Measurements from ENCODE around the gene APBB3. TPM values are rescaled to one million over a fixed set of nuclear protein-coding genes. Genes with fewer than 3 reads are reported as not detected.
"Not testable (repeated sequence)": the region's sequence is repeated elsewhere in the genome, so short reads cannot be mapped to it uniquely, and the experiment has no call there.

APBB3 gene
- total RNA-seq, 6 experiments from 2014 or later, result 9.6 to 24.3 (median 14.3) TPM

GRCh38 chr5:140608722-140609121 lies 44.3 kb upstream of the APBB3 start:
- no peak for TF ChIP-seq CTCF (IDR thresholded peaks at IDR 0.05)
- TF ChIP-seq POLR2A (IDR thresholded peaks at IDR 0.05), result no peak
- intact Hi-C loops (cut with DNase I), result no loop called here
- Histone ChIP-seq H3K9me3 (no peaks in the 10 kb centered on the region), H3K36me3 (no peaks in the 10 kb centered on the region), H3K27ac (peak overlapping the region in 1 of 3 donors; percentile 10), H3K4me1 (peaks cover 0 to 14% (median 3%) of the 10 kb centered on the region in 4 donors), H3K27me3 (no peaks in the 10 kb centered on the region), H3K4me3 (no peak overlapping the region)
- ATAC-seq (no peak), DNase-seq (no peak)

GRCh38 chr5:140607031-140607430 lies 42.6 kb upstream of the APBB3 start:
- Histone ChIP-seq H3K27ac (peak overlapping the region; percentile 55 to 82 (median 80)), H3K4me3 (no peak overlapping the region), H3K36me3 (no peaks in the 10 kb centered on the region), H3K4me1 (peaks cover 0 to 28% (median 5%) of the 10 kb centered on the region in 4 donors), H3K9me3 (no peaks in the 10 kb centered on the region), H3K27me3 (no peaks in the 10 kb centered on the region)
- DNase-seq (no peak), ATAC-seq (peak; percentile 65 to 80 (median 71))
- peak in 1 of 4 donors; percentile 13 for TF ChIP-seq CTCF (IDR thresholded peaks at IDR 0.05)
- TF ChIP-seq POLR2A (IDR thresholded peaks at IDR 0.05), result no peak
- intact Hi-C loops (cut with DNase I), result no loop called here
- 13% methylated on average over 2 of the region's 2 CpGs for WGBS (ENCODE audit: insufficient coverage, low coverage, low lambda C conversion rate, missing lambda C conversion rate)

GRCh38 chr5:140605879-140606278 lies 41.5 kb upstream of the APBB3 start:
- H3K4me1 ChIP-seq, result peaks cover 0 to 28% (median 5%) of the 10 kb centered on the region in 4 donors
- no peak for ATAC-seq
- 40% methylated on average over 3 of the region's 3 CpGs for WGBS (ENCODE audit: insufficient coverage, low coverage, low lambda C conversion rate, missing lambda C conversion rate)
- no peaks in the 10 kb centered on the region for H3K36me3 ChIP-seq
- H3K4me3 ChIP-seq, result no peak overlapping the region
- H3K27ac ChIP-seq, result peak overlapping the region; percentile 55 to 82 (median 80)
- intact Hi-C loops (cut with DNase I), result no loop called here
- no peak for TF ChIP-seq CTCF (IDR thresholded peaks at IDR 0.05)
- TF ChIP-seq POLR2A (IDR thresholded peaks at IDR 0.05), result no peak
- H3K27me3 ChIP-seq, result no peaks in the 10 kb centered on the region
- no peaks in the 10 kb centered on the region for H3K9me3 ChIP-seq
- no peak for DNase-seq

- Histone ChIP-seq H3K4me1 (peaks cover 0 to 22% (median 4%) of the 10 kb centered on the region in 4 donors), H3K36me3 (no peaks in the 10 kb centered on the region), H3K4me3 (no peak overlapping the region), H3K9me3 (no peaks in the 10 kb centered on the region), H3K27ac (peak overlapping the region; percentile 87 to 90 (median 90)), H3K27me3 (no peaks in the 10 kb centered on the region)
- WGBS (ENCODE audit: insufficient coverage, low coverage, low lambda C conversion rate, missing lambda C conversion rate), result 89% methylated on average over 2 of the region's 2 CpGs
- intact Hi-C loops (cut with DNase I), result no loop called here
- no peak for ATAC-seq
- DNase-seq, result no peak
- TF ChIP-seq POLR2A (IDR thresholded peaks at IDR 0.05) (no peak), CTCF (IDR thresholded peaks at IDR 0.05) (no peak)
Observed at GRCh38 chr5:140603734-140604133, 39.3 kb upstream of the APBB3 start.

- Histone ChIP-seq H3K4me1 (peaks cover 0 to 23% (median 2%) of the 10 kb centered on the region in 4 donors), H3K27ac (peak overlapping the region; percentile 87 to 90 (median 90))
- H3K9me3 ChIP-seq; H3K27me3 ChIP-seq; H3K36me3 ChIP-seq; H3K4me3 ChIP-seq; DNase-seq; intact Hi-C loops (cut with DNase I); ATAC-seq: not testable (repeated sequence)
- 28% methylated on average over 4 of the region's 4 CpGs for WGBS (ENCODE audit: insufficient coverage, low coverage, low lambda C conversion rate, missing lambda C conversion rate)
Observed at GRCh38 chr5:140603446-140603698, 39.0 kb upstream of the APBB3 start.
